Astrocyte (in vitro differentiated cells and primary cell): ENCODE measurements around the gene KCNH8. TPM values are rescaled to one million over a fixed set of nuclear protein-coding genes. Genes with fewer than 3 reads are reported as not detected.

Experiments
- DNase-seq: peaks from one replicate; pipeline ENCODE4 v3.0.0-alpha.2; 2010; ENCODE audit warnings: low read depth
- FAIRE-seq: peaks from 2 replicates; lab custom pipeline; 2011; peaks lifted over from hg19 to GRCh38; lab: Jason Lieb, UNC
- H2AFZ ChIP-seq: 2 replicates; pipeline ENCODE4 v1.6.0; 2012; ENCODE audit warnings: low read depth, low read length, inconsistent platforms
- H3K27ac ChIP-seq: 2 replicates; pipeline ENCODE4 v1.5.1; 2011; ENCODE audit warnings: low read depth, low read length, inconsistent platforms
- H3K27me3 ChIP-seq: 2 replicates; pipeline ENCODE4 v1.6.0; 2011; ENCODE audit warnings: low read length, inconsistent platforms; ENCODE audit not compliant: insufficient read depth
- H3K36me3 ChIP-seq: 2 replicates; pipeline ENCODE4 v1.5.1; 2011; ENCODE audit warnings: low read length, inconsistent platforms; ENCODE audit not compliant: insufficient read depth
- H3K4me1 ChIP-seq: 2 replicates; pipeline ENCODE4 v1.5.1; 2011; ENCODE audit warnings: low read length, inconsistent platforms; ENCODE audit not compliant: insufficient read depth
- H3K4me2 ChIP-seq: 2 replicates; pipeline ENCODE4 v1.6.0; 2012; ENCODE audit warnings: low read length, inconsistent platforms
- H3K4me3 ChIP-seq: 2 replicates; pipeline ENCODE4 v1.5.1; 2011; ENCODE audit warnings: low read depth, mild to moderate bottlenecking, low read length, inconsistent platforms; ENCODE audit not compliant: insufficient read depth
- H3K79me2 ChIP-seq: 2 replicates; pipeline ENCODE4 v1.6.0; 2012; ENCODE audit warnings: mild to moderate bottlenecking, low read length, inconsistent platforms; ENCODE audit not compliant: insufficient read depth
- H3K9ac ChIP-seq: 2 replicates; pipeline ENCODE4 v1.6.0; 2012; ENCODE audit warnings: mild to moderate bottlenecking, low read length, inconsistent platforms
- H3K9me3 ChIP-seq: 2 replicates; pipeline ENCODE4 v1.5.1; 2012; ENCODE audit warnings: low read depth, mild to moderate bottlenecking, low read length, inconsistent platforms; ENCODE audit not compliant: insufficient read depth
- H4K20me1 ChIP-seq: 2 replicates; pipeline ENCODE4 v1.6.0; 2012; ENCODE audit warnings: low read length, inconsistent platforms; ENCODE audit not compliant: insufficient read depth
- H3K27ac Mint-ChIP-seq: one replicate; pipeline ENCODE4 v1.8.0; 2021; ENCODE audit warnings: mild to moderate bottlenecking, mixed read lengths; ENCODE audit not compliant: unreplicated experiment
- H3K27me3 Mint-ChIP-seq: one replicate; pipeline ENCODE4 v1.8.0; 2021; ENCODE audit warnings: low read depth, mixed read lengths; ENCODE audit not compliant: unreplicated experiment
- H3K36me3 Mint-ChIP-seq: one replicate; pipeline ENCODE4 v1.8.0; 2021; ENCODE audit warnings: low read depth, mixed read lengths; ENCODE audit not compliant: unreplicated experiment
- H3K4me1 Mint-ChIP-seq: one replicate; pipeline ENCODE4 v1.8.0; 2021; ENCODE audit warnings: low read depth, mixed read lengths; ENCODE audit not compliant: unreplicated experiment
- H3K4me3 Mint-ChIP-seq: one replicate; pipeline ENCODE4 v1.8.0; 2021; ENCODE audit warnings: mild to moderate bottlenecking, moderate library complexity, mixed read lengths; ENCODE audit not compliant: unreplicated experiment
- H3K9me3 Mint-ChIP-seq: one replicate; pipeline ENCODE4 v1.8.0; 2021; ENCODE audit warnings: mild to moderate bottlenecking, mixed read lengths; ENCODE audit not compliant: unreplicated experiment
- CTCF ChIP-seq: IDR thresholded peaks from 2 replicates; pipeline ENCODE4 v1.5.1; 2011; ENCODE audit warnings: low read depth, mild to moderate bottlenecking, inconsistent platforms, low read length, moderate library complexity; ENCODE audit not compliant: insufficient read depth
- EZH2 ChIP-seq: IDR thresholded peaks from 2 replicates; pipeline ENCODE4 v1.6.1; 2012; ENCODE audit warnings: mild to moderate bottlenecking, low read length, inconsistent platforms; ENCODE audit not compliant: insufficient read depth
- total RNA-seq: library from RNA; stranded (reverse); gene quantifications from 2 replicates; pipeline ENCODE4 v1.2.1, GENCODE V29; 2021

Gene KCNH8
- total RNA-seq, 1 donor from 2014 or later = 0.45 TPM

- H3K27me3 ChIP-seq = no peaks in the 10 kb centered on the region
- H3K4me2 ChIP-seq = no peak overlapping the region
- Mint-ChIP-seq H3K27me3 (no peaks in the 10 kb centered on the region), H3K36me3 (no peaks in the 10 kb centered on the region), H3K4me1 (no peaks in the 10 kb centered on the region), H3K9me3 (no peaks in the 10 kb centered on the region), H3K4me3 (no peak overlapping the region), H3K27ac (no peak overlapping the region)
- no peak overlapping the region for H2AFZ ChIP-seq
- H3K27ac ChIP-seq = no peak overlapping the region
- no peaks in the 10 kb centered on the region for H3K79me2 ChIP-seq
- H3K36me3 ChIP-seq = no peaks in the 10 kb centered on the region
- TF ChIP-seq EZH2 (no peak), CTCF (no peak)
- FAIRE-seq (no peak), DNase-seq (no peak)
- H4K20me1 ChIP-seq = no peaks in the 10 kb centered on the region
- no peak overlapping the region for H3K9ac ChIP-seq
- no peaks in the 10 kb centered on the region for H3K4me1 ChIP-seq
- no peaks in the 10 kb centered on the region for H3K9me3 ChIP-seq
- H3K4me3 ChIP-seq = no peak overlapping the region
These were observed 25.6 kb downstream of the KCNH8 start for GRCh38 chr3:19173945-19174344.

GRCh38 chr3:19183584-19183983 is 35.3 kb downstream of the KCNH8 start:
- Histone ChIP-seq H3K36me3 (no peaks in the 10 kb centered on the region), H3K27ac (no peak overlapping the region), H3K9ac (no peak overlapping the region), H3K4me1 (no peaks in the 10 kb centered on the region), H3K4me2 (no peak overlapping the region), H3K4me3 (no peak overlapping the region), H3K9me3 (no peaks in the 10 kb centered on the region), H3K79me2 (no peaks in the 10 kb centered on the region), H4K20me1 (no peaks in the 10 kb centered on the region), H2AFZ (no peak overlapping the region), H3K27me3 (no peaks in the 10 kb centered on the region)
- no peaks in the 10 kb centered on the region for H3K36me3 Mint-ChIP-seq
- H3K9me3 Mint-ChIP-seq = no peaks in the 10 kb centered on the region
- FAIRE-seq (peak; percentile 29), DNase-seq (no peak)
- no peak overlapping the region for H3K4me3 Mint-ChIP-seq
- H3K4me1 Mint-ChIP-seq = no peaks in the 10 kb centered on the region
- H3K27me3 Mint-ChIP-seq = no peaks in the 10 kb centered on the region
- H3K27ac Mint-ChIP-seq = no peak overlapping the region
- no peak for TF ChIP-seq CTCF
- no peak for TF ChIP-seq EZH2

DNA sequence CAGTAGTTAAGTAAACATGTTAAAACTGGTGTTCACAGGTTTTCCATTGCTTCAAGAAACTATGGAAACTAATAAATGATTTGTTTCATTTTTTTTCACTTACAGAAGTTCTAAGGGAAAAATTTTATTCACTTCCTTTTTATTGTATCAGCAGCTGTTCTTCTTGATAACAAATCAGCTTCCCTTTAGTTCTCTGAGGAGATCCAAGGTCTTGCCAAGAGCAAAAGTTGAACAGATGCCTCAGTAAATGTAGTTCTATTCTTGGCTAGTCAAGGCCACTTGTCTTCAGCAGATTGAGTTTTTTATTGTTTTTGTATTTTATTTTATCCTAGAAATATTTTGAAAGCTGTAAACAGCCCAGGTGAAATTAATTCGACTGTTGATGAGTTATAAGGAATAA is 41.8 kb downstream of the KCNH8 start:
- TF ChIP-seq EZH2 (no peak), CTCF (no peak)
- Mint-ChIP-seq H3K9me3 (no peaks in the 10 kb centered on the region), H3K36me3 (no peaks in the 10 kb centered on the region), H3K27me3 (no peaks in the 10 kb centered on the region), H3K4me3 (no peak overlapping the region), H3K4me1 (no peaks in the 10 kb centered on the region), H3K27ac (no peak overlapping the region)
- H3K4me2 ChIP-seq = no peak overlapping the region
- no peak overlapping the region for H3K27ac ChIP-seq
- no peak for FAIRE-seq
- no peak for DNase-seq
- H3K9me3 ChIP-seq = no peaks in the 10 kb centered on the region
- no peak overlapping the region for H3K4me3 ChIP-seq
- no peak overlapping the region for H2AFZ ChIP-seq
- no peaks in the 10 kb centered on the region for H3K36me3 ChIP-seq
- no peak overlapping the region for H3K9ac ChIP-seq
- H4K20me1 ChIP-seq = no peaks in the 10 kb centered on the region
- no peaks in the 10 kb centered on the region for H3K4me1 ChIP-seq
- no peaks in the 10 kb centered on the region for H3K79me2 ChIP-seq
- H3K27me3 ChIP-seq = no peaks in the 10 kb centered on the region
